Endothelial cell of umbilical vein (primary cell): Measurements from ENCODE around the gene GCLC. TPM values are rescaled to one million over a fixed set of nuclear protein-coding genes. Genes with fewer than 3 reads are reported as not detected.

Experiments
- BruUV-seq: library from RNA; stranded (reverse); fragments of 400-500 nt; replicated peaks from 2 replicates; lab custom pipeline; 2021; lab: Mats Ljungman, UMichigan
- CTCF ChIA-PET: fragments of 300-600, 350-600 bp; sonication (Branson Sonifier 250); formaldehyde crosslinking; loops from one replicate; lab custom pipeline; 2021; ENCODE audit warnings: antibody characterized with exemption, inconsistent platforms; lab: Charles Lee
- POLR2A ChIA-PET: fragments of 300-600, 350-600 bp; sonication (Branson Sonifier 250); formaldehyde crosslinking; loops from one replicate; lab custom pipeline; 2021; ENCODE audit warnings: antibody characterized with exemption, inconsistent platforms; lab: Charles Lee
- DNase-seq: peaks from one replicate; pipeline ENCODE4 v3.0.0-alpha.2; 2011; ENCODE audit warnings: low read depth, low spot score
- FAIRE-seq: peaks from 2 replicates; lab custom pipeline; 2011; peaks lifted over from hg19 to GRCh38; lab: Jason Lieb, UNC
- H2AFZ ChIP-seq: 2 replicates; pipeline ENCODE4 v1.6.0; 2012; ENCODE audit warnings: low read depth, low read length, control low read depth, inconsistent platforms
- H3K27ac ChIP-seq: 2 replicates; pipeline ENCODE4 v1.5.1; 2011; ENCODE audit warnings: low read depth, mild to moderate bottlenecking, control low read depth, low read length, moderate library complexity; ENCODE audit not compliant: insufficient read depth
- H3K27me3 ChIP-seq, 2 experiments: 2 replicates each; pipeline versions ENCODE4 v1.6.0 to v1.6.1; 2011; ENCODE audit warnings: low read length in 2 of 2, mixed read lengths in 1 of 2; ENCODE audit not compliant: control insufficient read depth in 2 of 2, insufficient read depth in 2 of 2
- H3K36me3 ChIP-seq, 2 experiments: 2 replicates in 1 of 2; 3 replicates in 1 of 2; pipeline ENCODE4 v1.5.1; 2011; ENCODE audit warnings: low read length in 2 of 2, mild to moderate bottlenecking in 1 of 2, moderate library complexity in 1 of 2; ENCODE audit not compliant: control insufficient read depth in 2 of 2, insufficient read depth in 2 of 2; ENCODE audit errors: extremely low read depth in 1 of 2
- H3K4me1 ChIP-seq: 3 replicates; pipeline ENCODE4 v1.5.1; 2011; ENCODE audit warnings: mild to moderate bottlenecking, low read length; ENCODE audit not compliant: control insufficient read depth, insufficient read depth; ENCODE audit errors: extremely low read depth
- H3K4me2 ChIP-seq: 2 replicates; pipeline ENCODE4 v1.6.1; 2011; ENCODE audit warnings: low read length, control low read depth, mixed read lengths; ENCODE audit not compliant: insufficient read depth
- H3K4me3 ChIP-seq, 3 experiments: fragments of 200-600 bp in 1 of 3; sonication (generic), shearing (Covaris generic) in 1 of 3; replicated peaks in 1 of 3; 2 replicates each; pipeline ENCODE4 v1.5.1; 2011 to 2016; ENCODE audit warnings: control low read depth in 3 of 3, low read length in 3 of 3, mild to moderate bottlenecking in 2 of 3, inconsistent platforms in 1 of 3, low read depth in 1 of 3, moderate library complexity in 1 of 3; ENCODE audit not compliant: insufficient read depth in 1 of 3
- H3K79me2 ChIP-seq: 2 replicates; pipeline ENCODE4 v1.6.0; 2012; ENCODE audit warnings: low read length, inconsistent platforms; ENCODE audit not compliant: control insufficient read depth, insufficient read depth
- H3K9ac ChIP-seq: replicated peaks from 2 replicates; pipeline ENCODE3; 2011; ENCODE audit warnings: low read length, control low read depth; ENCODE audit not compliant: insufficient read depth; ENCODE audit errors: extremely low read depth
- H3K9me1 ChIP-seq: replicated peaks from 3 replicates; pipeline ENCODE4 v1.6.0; 2011; ENCODE audit warnings: mild to moderate bottlenecking, low read length; ENCODE audit not compliant: control insufficient read depth, insufficient read depth; ENCODE audit errors: extremely low read depth
- H3K9me3 ChIP-seq: replicated peaks from 2 replicates; pipeline ENCODE4 v1.5.1; 2012; ENCODE audit warnings: low read length, inconsistent platforms; ENCODE audit not compliant: control insufficient read depth, insufficient read depth
- H4K20me1 ChIP-seq: replicated peaks from 2 replicates; pipeline ENCODE3; 2011; ENCODE audit warnings: mild to moderate bottlenecking, low read length; ENCODE audit not compliant: control insufficient read depth, insufficient read depth; ENCODE audit errors: extremely low read depth
- EZH2 ChIP-seq: IDR thresholded peaks from 2 replicates; pipeline ENCODE4 v1.6.1; 2012; ENCODE audit warnings: borderline replicate concordance, low read depth, mild to moderate bottlenecking, moderate library complexity, low read length, inconsistent platforms; ENCODE audit not compliant: severe bottlenecking
- FOS ChIP-seq: IDR thresholded peaks from 2 replicates; pipeline ENCODE4 v1.6.1; 2011; ENCODE audit warnings: mild to moderate bottlenecking, low read length, moderate library complexity, borderline replicate concordance; ENCODE audit not compliant: insufficient read depth
- GATA2 ChIP-seq: IDR thresholded peaks from 2 replicates; pipeline ENCODE4 v1.7.0; 2011; ENCODE audit warnings: low read depth, mild to moderate bottlenecking, moderate library complexity, mixed read lengths, low read length; ENCODE audit not compliant: insufficient read length, insufficient read depth
- JUN ChIP-seq: IDR thresholded peaks from 2 replicates; pipeline ENCODE4 v1.6.1; 2011; ENCODE audit warnings: borderline replicate concordance, low read depth; ENCODE audit not compliant: insufficient read length, insufficient read depth
- MAX ChIP-seq: IDR thresholded peaks from 2 replicates; pipeline ENCODE4 v1.6.1; 2011; ENCODE audit not compliant: insufficient read depth, insufficient read length
- MYC ChIP-seq: IDR thresholded peaks from one replicate; pipeline ENCODE4 v1.6.1; 2011; ENCODE audit warnings: mild to moderate bottlenecking, low read depth, low read length
- POLR2A ChIP-seq: IDR thresholded peaks from 2 replicates; pipeline ENCODE4 v1.6.1; 2012; ENCODE audit warnings: low read depth, mild to moderate bottlenecking, control low read depth, low read length
- POLR2AphosphoS5 ChIP-seq: IDR thresholded peaks from 2 replicates; pipeline ENCODE4 v1.6.1; 2012; ENCODE audit warnings: low read depth, mild to moderate bottlenecking, control low read depth, low read length, moderate library complexity; ENCODE audit not compliant: insufficient read depth
- dilution Hi-C: fragments of 300-500 bp; cut with MboI; formaldehyde crosslinking; loops from one replicate; pipeline ENCODE4 v1.15.0; 2019; ENCODE audit warnings: low sequenced_read_pairs; ENCODE audit not compliant: extremely low pct_ligation_motif_present
- intact Hi-C: fragments of 100-400 bp; cut with micrococcal nuclease; formaldehyde crosslinking; loops from one replicate; pipeline ENCODE4 v1.10.0; 2022
- polyA plus RNA-seq, 4 experiments: library from polyadenylated mRNA; depleted of rRNA in 3 of 4; stranded (reverse) in 3 of 4; unstranded in 1 of 4; fragments of >200 nt; gene quantifications; 2 replicates each; pipeline versions ENCODE4 v1.2.1 to v1.2.3, GENCODE V29; 2011 to 2012; ENCODE audit warnings: missing spikeins in 1 of 4
- total RNA-seq: library from RNA; stranded (reverse); gene quantifications from 2 replicates; pipeline ENCODE4 v1.2.3, GENCODE V29; 2021
- TF ChIP-seq, protein P1 (sequence below), 2 donors: IDR thresholded peaks; 1 replicate in 1 of 2; 2 replicates in 1 of 2; pipeline ENCODE4 v1.5.1; 2011; ENCODE audit warnings: low read length in 2 of 2, mild to moderate bottlenecking in 2 of 2, moderate library complexity in 2 of 2, control low read depth in 1 of 2, inconsistent platforms in 1 of 2, low read depth in 1 of 2; ENCODE audit not compliant: insufficient read depth in 1 of 2; ENCODE audit errors: extremely low read depth in 1 of 2

Gene GCLC
- total and polyA plus RNA-seq, 2 donors (not counting 3 experiments of a cell fraction or from before 2014, with no cell fraction given) = 7.3 to 22.8 TPM

- H3K27ac ChIP-seq = no peak overlapping the region
- no peak for FAIRE-seq
- intact Hi-C loops (no loop called here), dilution Hi-C loops (no loop called here)
- no peak overlapping the region for H2AFZ ChIP-seq
- ChIA-PET CTCF (no interaction called here), POLR2A (no interaction called here)
- no peaks in the 10 kb centered on the region for H3K9me3 ChIP-seq
- H3K27me3 ChIP-seq = peaks cover 0 to 3% of the 10 kb centered on the region in 2 experiments
- no peak for DNase-seq
- no peaks in the 10 kb centered on the region for H3K79me2 ChIP-seq
- H3K36me3 ChIP-seq = no peaks in the 10 kb centered on the region
- no peak overlapping the region for H3K4me3 ChIP-seq
- H4K20me1 ChIP-seq = no peaks in the 10 kb centered on the region
- no peak overlapping the region for H3K4me2 ChIP-seq
- no TSS peak for BruUV-seq
- no peaks in the 10 kb centered on the region for H3K9me1 ChIP-seq
- H3K4me1 ChIP-seq = no peaks in the 10 kb centered on the region
- TF ChIP-seq GATA2 (no peak), EZH2 (no peak)
- TF ChIP-seq, protein P1, sequence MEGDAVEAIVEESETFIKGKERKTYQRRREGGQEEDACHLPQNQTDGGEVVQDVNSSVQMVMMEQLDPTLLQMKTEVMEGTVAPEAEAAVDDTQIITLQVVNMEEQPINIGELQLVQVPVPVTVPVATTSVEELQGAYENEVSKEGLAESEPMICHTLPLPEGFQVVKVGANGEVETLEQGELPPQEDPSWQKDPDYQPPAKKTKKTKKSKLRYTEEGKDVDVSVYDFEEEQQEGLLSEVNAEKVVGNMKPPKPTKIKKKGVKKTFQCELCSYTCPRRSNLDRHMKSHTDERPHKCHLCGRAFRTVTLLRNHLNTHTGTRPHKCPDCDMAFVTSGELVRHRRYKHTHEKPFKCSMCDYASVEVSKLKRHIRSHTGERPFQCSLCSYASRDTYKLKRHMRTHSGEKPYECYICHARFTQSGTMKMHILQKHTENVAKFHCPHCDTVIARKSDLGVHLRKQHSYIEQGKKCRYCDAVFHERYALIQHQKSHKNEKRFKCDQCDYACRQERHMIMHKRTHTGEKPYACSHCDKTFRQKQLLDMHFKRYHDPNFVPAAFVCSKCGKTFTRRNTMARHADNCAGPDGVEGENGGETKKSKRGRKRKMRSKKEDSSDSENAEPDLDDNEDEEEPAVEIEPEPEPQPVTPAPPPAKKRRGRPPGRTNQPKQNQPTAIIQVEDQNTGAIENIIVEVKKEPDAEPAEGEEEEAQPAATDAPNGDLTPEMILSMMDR (IDR thresholded peaks at IDR 0.05; ENCODE audit: extremely low read depth in 1 of 2, insufficient read depth in 1 of 2, low read depth in 1 of 2, low read length in 2 of 2) = no peak
- no peak overlapping the region for H3K9ac ChIP-seq
These were observed 89.2 kb downstream of the GCLC start for GRCh38 chr6:53455678-53456077.

DNA sequence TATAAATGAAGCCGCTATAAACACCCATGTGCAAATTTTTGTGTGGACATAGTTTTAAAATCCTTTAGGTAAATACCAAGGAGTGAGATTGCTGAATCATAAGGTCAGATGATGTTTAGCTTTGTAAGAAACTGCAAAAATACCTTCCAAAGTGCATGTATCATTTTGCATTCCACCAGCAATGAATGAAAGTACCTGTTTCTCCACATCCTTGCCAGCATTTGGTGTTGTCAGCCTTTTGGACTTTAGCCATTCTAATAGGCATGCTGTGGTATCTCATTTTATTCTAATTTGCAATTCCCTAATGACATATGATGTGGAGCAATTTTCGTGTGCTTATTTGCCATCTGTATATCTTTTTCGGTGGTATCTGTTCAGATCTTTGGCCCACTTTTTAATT lies 93.7 kb downstream of the GCLC start:
- FAIRE-seq (no peak), DNase-seq (no peak)
- H3K9me3 ChIP-seq = no peaks in the 10 kb centered on the region
- H3K4me1 ChIP-seq = no peaks in the 10 kb centered on the region
- H2AFZ ChIP-seq = no peak overlapping the region
- H3K4me2 ChIP-seq = no peak overlapping the region
- CTCF ChIA-PET = no interaction called here
- peaks cover 2 to 3% of the 10 kb centered on the region in 2 experiments for H3K27me3 ChIP-seq
- BruUV-seq = no TSS peak
- POLR2A ChIA-PET = no interaction called here
- dilution Hi-C loops = no loop called here
- no peaks in the 10 kb centered on the region for H3K79me2 ChIP-seq
- no peaks in the 10 kb centered on the region for H4K20me1 ChIP-seq
- H3K36me3 ChIP-seq = no peaks in the 10 kb centered on the region
- H3K4me3 ChIP-seq = no peak overlapping the region
- TF ChIP-seq, protein P1 (IDR thresholded peaks at IDR 0.05; ENCODE audit: extremely low read depth in 1 of 2, insufficient read depth in 1 of 2, low read depth in 1 of 2, low read length in 2 of 2) = no peak
- no peak for TF ChIP-seq POLR2A
- TF ChIP-seq GATA2 = no peak
- TF ChIP-seq MYC = no peak
- TF ChIP-seq POLR2AphosphoS5 = no peak
- no peak for TF ChIP-seq MAX
- no peak for TF ChIP-seq FOS
- TF ChIP-seq EZH2 = no peak
- no peak for TF ChIP-seq JUN
- H3K27ac ChIP-seq = no peak overlapping the region
- no peaks in the 10 kb centered on the region for H3K9me1 ChIP-seq
- intact Hi-C loops = no loop called here
- no peak overlapping the region for H3K9ac ChIP-seq
